HG03095 (cell line): ENCODE results near the gene RAP1GAP.

Experiments used
- ATAC-seq: cut with Tn5 transposase; IDR thresholded peaks from one replicate; pipeline ENCODE4 v1.9.1; 2021; ENCODE audit warnings: moderate library complexity; ENCODE audit not compliant: unreplicated experiment

RAP1GAP gene

DNA sequence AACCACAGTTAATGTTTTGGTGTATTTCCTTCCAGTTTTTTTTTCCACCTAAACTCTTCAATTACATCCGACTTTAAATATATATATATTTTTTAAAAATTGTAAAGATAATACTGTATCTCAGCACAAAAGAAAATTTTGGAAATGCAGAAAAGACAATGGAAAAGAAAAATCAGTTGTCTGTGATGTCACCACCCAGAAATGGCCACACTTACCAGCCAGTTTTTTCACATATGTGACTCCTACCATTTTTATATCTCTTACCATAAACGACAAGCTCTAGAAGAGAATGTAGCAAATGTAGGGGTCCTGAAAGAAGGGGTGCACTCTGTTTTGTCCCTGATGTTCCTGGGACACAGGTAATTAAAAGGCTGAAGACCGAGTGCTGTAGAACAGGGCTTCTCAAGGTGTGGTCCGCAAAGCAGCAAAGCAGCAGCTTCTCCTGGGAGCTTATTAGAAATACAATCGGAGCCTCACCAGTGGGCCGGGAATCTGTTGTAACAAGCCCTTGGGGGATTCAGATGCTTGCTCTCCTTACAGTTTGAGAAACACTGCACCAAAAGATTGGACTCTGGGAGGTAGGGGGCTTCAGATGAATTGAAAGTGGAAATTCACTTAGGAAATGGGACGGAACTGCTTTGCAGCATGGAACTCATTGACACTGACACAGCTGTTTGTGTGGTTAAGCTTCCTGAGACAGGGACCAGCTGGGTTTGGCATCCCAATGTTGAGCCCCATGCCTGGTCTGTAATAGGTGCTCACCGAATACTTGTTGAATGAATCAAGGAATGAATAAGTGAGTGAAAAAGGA, 115.8 kb downstream of the RAP1GAP start:
- no peak for ATAC-seq

- ATAC-seq, result no peak
Measured at GRCh38 chr1:21552715-21553114, 116.4 kb downstream of the RAP1GAP start.

GRCh38 chr1:21550866-21551475, 118.2 kb downstream of the RAP1GAP start:
- ATAC-seq, result no peak

DNA sequence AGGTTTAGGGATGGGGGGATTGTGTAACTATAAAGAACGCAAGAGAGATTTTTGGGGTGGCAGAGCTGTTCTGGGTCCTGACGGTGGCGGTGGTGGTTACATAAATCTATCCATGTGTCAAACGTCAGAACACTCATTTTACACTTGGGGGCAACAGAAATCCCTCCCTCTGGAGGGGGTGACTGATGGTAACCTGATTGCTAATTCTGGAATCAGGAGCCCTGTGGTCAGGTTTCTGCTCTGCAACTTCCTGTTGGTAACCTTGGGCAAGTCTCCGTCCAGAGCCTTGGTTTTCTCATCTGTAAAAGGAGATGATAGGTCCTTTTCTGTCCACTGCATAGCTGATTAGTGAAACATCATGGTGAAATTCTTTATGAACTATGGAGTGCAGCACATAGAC, 119.1 kb downstream of the RAP1GAP start:
- no peak for ATAC-seq

DNA sequence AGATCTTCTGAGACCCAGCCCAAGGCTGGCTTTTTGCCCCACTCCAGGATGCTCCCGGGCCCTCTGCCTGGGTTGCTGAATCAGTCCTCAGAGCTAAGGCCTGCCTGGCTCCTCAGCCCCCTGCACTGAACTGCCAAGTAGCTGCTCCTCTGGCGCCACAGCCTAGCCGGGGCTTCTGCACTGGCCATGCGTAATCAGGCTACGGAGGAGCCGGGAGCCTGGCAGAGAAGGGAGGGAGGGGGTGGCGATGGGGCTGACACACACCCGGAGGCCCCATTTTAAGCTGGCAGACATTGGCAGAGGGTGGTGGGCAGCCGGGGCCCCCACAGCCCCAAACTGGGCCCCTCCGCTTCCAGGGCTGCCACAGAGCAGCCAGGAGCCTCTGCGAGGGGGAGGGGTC, 121.3 kb downstream of the RAP1GAP start:
- ATAC-seq, result no peak
